ENCODE measurements around the gene NEK6.

DNA sequence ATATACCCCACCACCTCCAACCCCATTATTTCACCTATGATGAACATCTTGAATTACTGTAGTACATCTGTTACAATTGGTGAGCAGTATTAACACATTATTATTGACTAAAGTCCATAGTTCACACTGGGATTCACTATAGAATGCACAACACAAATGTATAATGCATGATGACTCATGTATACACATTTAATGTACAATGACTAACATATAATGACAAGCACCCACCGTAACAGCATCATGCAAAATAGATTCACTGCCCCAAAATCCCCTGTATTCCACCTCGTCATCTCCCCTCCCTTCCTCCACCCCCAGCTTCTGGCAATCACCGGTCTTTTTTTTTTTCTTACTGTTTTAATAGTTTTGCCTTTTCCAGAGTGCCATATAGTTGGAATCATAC, 47.1 kb upstream of the NEK6 start:
- TF ChIP-seq, protein P1, sequence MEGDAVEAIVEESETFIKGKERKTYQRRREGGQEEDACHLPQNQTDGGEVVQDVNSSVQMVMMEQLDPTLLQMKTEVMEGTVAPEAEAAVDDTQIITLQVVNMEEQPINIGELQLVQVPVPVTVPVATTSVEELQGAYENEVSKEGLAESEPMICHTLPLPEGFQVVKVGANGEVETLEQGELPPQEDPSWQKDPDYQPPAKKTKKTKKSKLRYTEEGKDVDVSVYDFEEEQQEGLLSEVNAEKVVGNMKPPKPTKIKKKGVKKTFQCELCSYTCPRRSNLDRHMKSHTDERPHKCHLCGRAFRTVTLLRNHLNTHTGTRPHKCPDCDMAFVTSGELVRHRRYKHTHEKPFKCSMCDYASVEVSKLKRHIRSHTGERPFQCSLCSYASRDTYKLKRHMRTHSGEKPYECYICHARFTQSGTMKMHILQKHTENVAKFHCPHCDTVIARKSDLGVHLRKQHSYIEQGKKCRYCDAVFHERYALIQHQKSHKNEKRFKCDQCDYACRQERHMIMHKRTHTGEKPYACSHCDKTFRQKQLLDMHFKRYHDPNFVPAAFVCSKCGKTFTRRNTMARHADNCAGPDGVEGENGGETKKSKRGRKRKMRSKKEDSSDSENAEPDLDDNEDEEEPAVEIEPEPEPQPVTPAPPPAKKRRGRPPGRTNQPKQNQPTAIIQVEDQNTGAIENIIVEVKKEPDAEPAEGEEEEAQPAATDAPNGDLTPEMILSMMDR (IDR thresholded peaks at IDR 0.05; ENCODE audit: insufficient read depth, low read length): no peak
- TF ChIP-seq POLR2AphosphoS5 (IDR thresholded peaks at IDR 0.05; ENCODE audit: low read depth) (no peak), GABPA (IDR thresholded peaks at IDR 0.05; ENCODE audit: low read depth) (no peak)
